ENCODE results near the gene PIR.
A peak's percentile ranks its signal among the peaks of the same experiment; 100 is the strongest.

The PIR gene

GRCh38 chrX:15349046-15349445 is 144.1 kb downstream of the PIR start:
- no peak for DNase-seq (ENCODE audit: low read depth in 3 of 3)

- DNase-seq (ENCODE audit: low read depth in 3 of 3), result no peak
Measured at GRCh38 chrX:15345976-15346375, 147.2 kb downstream of the PIR start.

GRCh38 chrX:15344106-15344505 is 149.0 kb downstream of the PIR start:
- DNase-seq (ENCODE audit: low read depth in 3 of 3), result no peak

- no peak for DNase-seq (ENCODE audit: low read depth in 3 of 3)
Measured at GRCh38 chrX:15343075-15343476, 150.1 kb downstream of the PIR start.

- DNase-seq (ENCODE audit: low read depth in 3 of 3), result no peak
Measured at GRCh38 chrX:15340867-15341266, 152.3 kb downstream of the PIR start.

GRCh38 chrX:15336023-15336413 is 157.1 kb downstream of the PIR start:
- DNase-seq (ENCODE audit: low read depth in 3 of 3), result peak in 1 of 3 donors; percentile 13

- DNase-seq (ENCODE audit: low read depth in 3 of 3), result peak; percentile 72 to 88 (median 74)
Measured at GRCh38 chrX:15335135-15336022, 157.8 kb downstream of the PIR start, which contains the start of gene PIGA. Gene PIGA, minus strand, starts transcription at chrX:15335523. Its CDS starts 3,593 bp downstream, at chrX:15331930.
